AG09309 (cell line): Measurements from ENCODE around the gene MTFR1L.

ENCODE experiments used
- DNase-seq: peaks from one replicate; pipeline ENCODE4 v3.0.0-alpha.2; 2010; ENCODE audit warnings: low read depth
- H3K4me3 ChIP-seq: 2 replicates; pipeline ENCODE4 v1.5.1; 2011; ENCODE audit warnings: mild to moderate bottlenecking, low read depth, low read length, moderate library complexity; ENCODE audit not compliant: control insufficient read depth
- CTCF ChIP-seq: IDR thresholded peaks from 2 replicates; pipeline ENCODE4 v1.5.1; 2011; ENCODE audit warnings: mild to moderate bottlenecking, low read depth, low read length, inconsistent platforms; ENCODE audit not compliant: insufficient read depth, control insufficient read depth; ENCODE audit errors: missing control alignments

The MTFR1L gene

GRCh38 chr1:25826571-25826970 lies 6.8 kb downstream of the MTFR1L start:
- no peak for DNase-seq
- no peak overlapping the region for H3K4me3 ChIP-seq
- TF ChIP-seq CTCF: no peak

DNA sequence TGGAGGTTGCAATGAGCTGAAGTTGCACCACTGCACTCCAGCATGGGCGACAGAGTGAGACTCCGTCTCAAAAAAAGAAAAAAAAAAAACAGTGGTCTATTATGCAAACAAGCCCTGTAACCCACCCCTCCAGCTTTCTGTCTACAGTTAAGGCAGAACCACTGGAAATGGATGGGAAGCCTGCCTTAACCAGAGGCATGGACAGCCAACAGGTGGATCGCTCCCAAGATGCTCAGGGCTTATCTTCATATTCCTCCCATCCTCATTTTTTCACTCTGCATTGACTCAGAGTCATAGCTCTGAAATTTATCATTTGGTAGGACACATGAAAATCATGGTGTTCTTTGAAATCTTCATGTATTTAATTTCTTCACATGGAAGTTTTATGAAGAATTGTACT lies 8.7 kb downstream of the MTFR1L start:
- no peak for TF ChIP-seq CTCF
- H3K4me3 ChIP-seq: no peak overlapping the region
- no peak for DNase-seq

- no peak overlapping the region for H3K4me3 ChIP-seq
- no peak for TF ChIP-seq CTCF
- no peak for DNase-seq
These were observed 9.3 kb downstream of the MTFR1L start for GRCh38 chr1:25829046-25829445.

- TF ChIP-seq CTCF: no peak
- no peak for DNase-seq
- H3K4me3 ChIP-seq: no peak overlapping the region
These were observed 11.9 kb downstream of the MTFR1L start for GRCh38 chr1:25831569-25832196.

DNA sequence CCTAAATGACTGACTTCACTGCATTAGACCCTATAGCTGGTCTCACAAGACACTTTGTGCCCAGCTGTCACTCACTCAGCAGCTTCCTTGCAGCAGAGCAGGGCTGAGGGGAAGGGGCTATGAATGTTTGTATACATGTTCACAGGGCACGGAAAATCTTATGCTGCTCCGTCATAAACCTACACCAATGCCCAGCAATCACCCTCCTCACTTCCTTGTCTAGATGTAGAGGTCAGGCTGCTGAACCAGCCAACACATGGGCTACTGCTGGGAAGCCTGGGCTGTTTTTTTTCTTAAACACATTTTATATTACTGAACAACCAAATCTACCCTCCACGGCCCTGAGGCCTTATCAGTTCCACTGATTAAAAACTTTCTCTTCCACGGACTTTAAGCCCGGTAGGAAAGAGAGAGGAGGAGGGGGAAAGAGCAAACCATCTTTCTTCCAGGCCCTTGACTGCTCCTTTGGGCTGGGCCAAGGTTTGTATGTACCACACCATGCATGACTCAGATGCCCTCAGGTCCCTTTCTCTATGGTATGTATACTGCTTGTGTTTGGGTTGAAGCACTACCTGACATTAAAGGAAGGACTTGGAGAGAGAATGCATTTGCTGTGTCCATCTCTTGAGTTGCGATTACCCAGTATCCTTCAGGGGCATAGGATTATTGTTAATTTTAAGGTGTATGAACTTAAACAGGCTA lies 12.7 kb downstream of the MTFR1L start:
- no peak for DNase-seq
- H3K4me3 ChIP-seq: no peak overlapping the region
- TF ChIP-seq CTCF: no peak

- H3K4me3 ChIP-seq: no peak overlapping the region
- no peak for DNase-seq
These were observed 13.4 kb downstream of the MTFR1L start for GRCh38 chr1:25833158-25833557.

More at GRCh38 chr1:25833158-25833557, 13.4 kb downstream of the MTFR1L start:
- no peak for TF ChIP-seq CTCF
